Stimulated activated CD8-positive, alpha-beta memory T cell treated with anti-CD3 and anti-CD28 coated beads, Interleukin-12 subunit alpha, Interleukin-12 subunit beta, amount 100 ng/mL, for 4 hours (primary cell): Measurements from ENCODE around the gene AMIGO1.

Experiments
- DNase-seq: peaks from one replicate; pipeline ENCODE4 v3.0.0-alpha.2; 2020; ENCODE audit warnings: low read depth

AMIGO1 gene

GRCh38 chr1:109532365-109533136, 23.0 kb upstream of the AMIGO1 start:
- peak; percentile 77 for DNase-seq

GRCh38 chr1:109531826-109532364, 22.4 kb upstream of the AMIGO1 start:
- DNase-seq, result no peak

GRCh38 chr1:109531380-109531779, 21.9 kb upstream of the AMIGO1 start:
- DNase-seq, result no peak

DNA sequence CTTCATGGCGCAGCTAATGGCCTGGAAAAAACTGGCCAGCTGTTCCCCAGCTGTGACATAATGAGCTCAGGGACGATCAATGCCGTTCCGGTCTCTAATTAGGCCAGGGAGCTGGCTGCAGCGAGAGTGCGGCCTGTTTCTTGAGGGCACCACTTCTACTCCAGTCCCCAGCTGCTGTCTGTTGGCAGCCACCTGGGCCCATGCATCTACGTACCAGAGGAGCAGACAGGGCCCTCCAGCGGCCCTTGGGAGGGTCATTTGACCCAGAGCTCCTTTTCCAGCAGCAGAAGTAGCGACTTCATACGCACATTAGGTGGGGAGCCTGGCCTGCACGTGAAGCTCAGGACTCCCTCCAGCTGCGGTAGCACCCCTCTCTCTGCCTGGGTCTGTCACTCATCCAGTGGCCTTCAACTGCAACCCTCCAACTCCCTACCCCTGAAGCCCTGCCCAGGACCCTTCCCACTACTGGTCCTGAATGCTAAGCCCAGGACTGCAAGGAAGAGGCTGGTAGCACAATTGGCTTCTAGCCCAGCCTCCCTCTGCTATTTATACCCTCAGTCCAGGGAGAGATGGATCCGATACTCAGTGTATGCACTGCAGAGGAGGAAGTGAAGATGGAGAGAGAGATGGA, 21.0 kb upstream of the AMIGO1 start:
- DNase-seq, result no peak

- DNase-seq, result no peak
Measured at GRCh38 chr1:109529881-109530456, 20.4 kb upstream of the AMIGO1 start.

DNA sequence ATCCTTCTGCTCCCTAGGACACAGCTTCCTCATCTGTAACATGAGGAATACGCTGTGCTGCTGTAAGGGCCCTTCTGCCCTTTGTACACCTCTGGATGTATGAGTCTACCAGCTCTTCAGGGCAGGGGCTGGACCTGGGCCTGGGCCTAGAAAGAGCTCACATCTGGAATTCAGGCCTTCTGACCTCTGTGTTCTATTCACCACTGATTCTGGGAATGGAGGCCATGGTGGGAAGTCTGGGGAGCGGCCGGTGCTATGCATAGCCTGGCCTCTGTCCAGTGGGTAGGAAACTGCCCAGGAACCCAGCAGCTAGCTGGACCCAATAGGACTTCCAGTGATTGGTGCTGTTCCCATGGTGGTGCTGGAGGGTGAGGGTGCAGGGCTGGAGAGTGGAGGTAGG, 19.2 kb upstream of the AMIGO1 start:
- DNase-seq, result no peak

- no peak for DNase-seq
Measured at GRCh38 chr1:109527846-109528695, 18.5 kb upstream of the AMIGO1 start.

DNA sequence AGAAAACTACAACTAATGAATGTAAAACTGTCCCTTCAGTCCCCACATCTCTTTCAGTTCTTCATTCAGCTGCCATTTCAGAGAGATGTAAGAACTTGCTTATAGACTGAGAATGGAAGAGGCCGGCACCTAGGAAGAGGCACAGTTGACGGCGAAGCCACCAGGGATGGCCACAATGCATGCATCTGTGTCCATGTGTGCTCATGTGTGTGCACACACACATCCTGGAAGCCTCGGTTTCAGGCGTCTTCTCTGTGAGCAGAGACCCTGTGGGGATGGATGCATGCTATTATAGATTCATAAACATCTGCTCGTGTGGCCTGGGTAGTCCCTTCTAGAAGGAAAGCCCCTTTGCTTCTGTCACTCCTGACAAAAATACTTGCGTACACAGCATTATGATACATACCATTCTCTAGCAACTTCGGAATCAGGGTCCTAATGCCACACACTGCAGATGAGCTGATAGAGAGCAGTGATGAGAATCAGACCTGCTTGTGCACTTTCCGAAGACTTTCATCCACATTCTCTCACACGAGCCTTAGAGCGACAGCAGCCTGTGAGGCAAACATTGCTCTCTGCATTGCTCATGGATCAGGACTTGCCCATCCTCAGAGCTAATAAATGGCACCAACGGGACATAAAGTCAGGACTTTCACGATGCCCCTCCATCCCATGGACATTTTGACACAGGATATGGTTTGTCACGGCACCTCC, 17.7 kb upstream of the AMIGO1 start:
- DNase-seq, result no peak

DNA sequence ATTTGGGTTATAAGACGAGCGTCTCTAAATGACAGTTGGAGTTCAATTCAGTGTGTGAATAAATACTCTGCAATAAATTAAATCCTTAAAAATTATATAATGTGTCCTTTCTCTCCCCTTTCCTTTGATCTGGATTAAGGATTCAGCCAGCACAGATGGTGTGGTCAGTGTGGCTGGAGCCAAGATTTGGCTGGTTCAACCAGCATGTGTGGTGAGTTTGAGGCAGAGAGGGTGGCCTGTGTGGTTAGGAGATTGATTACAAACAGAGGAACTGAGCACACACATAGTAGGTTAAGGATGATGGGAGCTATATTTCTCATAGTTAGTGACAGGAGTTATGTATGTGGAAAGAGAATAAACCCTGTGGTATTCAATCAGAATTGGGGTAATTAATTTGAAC, 14.2 kb upstream of the AMIGO1 start:
- DNase-seq, result no peak

- DNase-seq, result no peak
Measured at GRCh38 chr1:109522026-109522425, 12.5 kb upstream of the AMIGO1 start.

DNA sequence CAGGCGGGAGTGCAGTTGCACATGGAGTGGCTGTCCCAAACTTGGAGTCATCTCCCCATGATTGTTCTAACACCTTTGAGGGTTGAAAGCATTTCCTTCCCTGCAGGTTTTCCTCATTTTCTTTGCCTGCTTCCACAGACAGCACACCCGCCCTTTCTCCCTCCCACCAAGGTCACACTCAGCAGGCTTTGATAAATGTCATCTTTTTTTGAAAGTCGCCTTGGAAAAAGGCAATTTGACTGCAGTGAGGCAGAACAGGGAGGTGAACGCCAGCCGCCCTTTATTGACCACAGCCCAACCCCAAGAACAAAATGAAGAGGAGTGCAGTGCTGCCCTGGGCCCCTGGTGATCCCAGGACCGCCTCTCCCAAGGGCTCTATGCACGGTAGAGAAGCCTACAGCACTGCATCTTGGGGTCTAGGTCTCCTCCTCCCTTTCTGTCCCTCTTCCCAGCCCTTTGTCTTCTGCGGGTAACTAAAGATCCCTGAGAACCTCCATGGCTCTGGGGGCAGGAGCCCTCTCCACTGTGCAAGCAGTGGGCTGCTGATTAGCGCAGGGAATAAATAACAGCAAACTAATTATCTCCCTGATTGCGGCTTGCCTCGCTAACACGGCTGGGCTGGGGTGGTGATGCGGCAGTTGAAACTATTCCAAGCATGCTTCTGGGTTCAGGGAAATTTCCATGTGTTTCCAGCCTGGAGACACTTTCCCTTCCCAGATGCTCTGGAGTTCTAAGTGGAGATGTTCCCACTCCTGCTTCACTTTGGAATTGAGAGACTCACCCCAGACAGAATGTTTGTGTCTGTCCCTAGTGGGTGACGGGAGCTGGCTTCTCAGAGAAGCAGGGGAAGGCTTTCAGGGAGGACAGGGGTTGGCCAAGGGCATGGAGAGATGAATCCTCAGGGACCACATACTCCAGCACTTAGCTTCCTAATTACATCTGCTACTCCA, 11.8 kb upstream of the AMIGO1 start:
- DNase-seq, result no peak

GRCh38 chr1:109517337-109517736, 7.8 kb upstream of the AMIGO1 start:
- DNase-seq, result no peak

DNA sequence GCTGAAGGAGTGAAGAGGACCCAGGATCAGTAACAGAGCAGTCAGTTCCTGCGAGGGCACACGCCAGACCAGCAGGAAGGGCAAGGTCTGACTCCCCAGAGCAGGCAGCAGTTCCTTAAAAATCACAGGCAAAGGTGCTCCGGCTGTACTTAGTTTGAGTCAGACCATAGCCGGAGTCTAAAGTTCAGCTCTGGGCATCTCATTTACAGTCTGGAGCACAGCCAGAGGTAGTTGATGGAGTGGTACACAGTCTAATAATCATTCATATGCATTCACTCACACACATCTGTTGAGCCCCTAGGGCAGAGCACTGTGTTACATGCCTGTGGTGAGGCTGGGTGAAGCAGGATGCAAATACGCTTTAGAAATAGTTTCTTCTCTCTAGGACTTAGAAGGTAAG, 7.3 kb upstream of the AMIGO1 start:
- DNase-seq, result no peak

DNA sequence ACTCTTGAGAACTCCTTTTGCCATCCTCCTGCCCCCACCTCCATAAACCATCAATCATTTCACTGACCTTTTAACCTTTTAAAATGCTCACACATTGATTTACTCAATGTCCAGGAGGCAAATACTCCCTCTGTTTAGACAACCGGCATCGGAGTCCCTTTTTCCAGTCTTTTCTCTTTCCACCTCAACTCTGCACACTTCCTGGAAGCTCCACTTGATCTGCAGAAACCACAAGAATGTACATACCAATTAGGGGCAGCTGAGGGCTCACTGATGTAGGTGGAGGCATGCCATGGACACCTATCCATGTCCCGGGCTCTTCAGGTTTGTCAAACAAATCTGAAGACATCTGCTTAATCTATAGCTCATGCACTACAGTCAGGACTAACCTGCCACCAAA, 5.3 kb upstream of the AMIGO1 start:
- DNase-seq, result no peak

DNA sequence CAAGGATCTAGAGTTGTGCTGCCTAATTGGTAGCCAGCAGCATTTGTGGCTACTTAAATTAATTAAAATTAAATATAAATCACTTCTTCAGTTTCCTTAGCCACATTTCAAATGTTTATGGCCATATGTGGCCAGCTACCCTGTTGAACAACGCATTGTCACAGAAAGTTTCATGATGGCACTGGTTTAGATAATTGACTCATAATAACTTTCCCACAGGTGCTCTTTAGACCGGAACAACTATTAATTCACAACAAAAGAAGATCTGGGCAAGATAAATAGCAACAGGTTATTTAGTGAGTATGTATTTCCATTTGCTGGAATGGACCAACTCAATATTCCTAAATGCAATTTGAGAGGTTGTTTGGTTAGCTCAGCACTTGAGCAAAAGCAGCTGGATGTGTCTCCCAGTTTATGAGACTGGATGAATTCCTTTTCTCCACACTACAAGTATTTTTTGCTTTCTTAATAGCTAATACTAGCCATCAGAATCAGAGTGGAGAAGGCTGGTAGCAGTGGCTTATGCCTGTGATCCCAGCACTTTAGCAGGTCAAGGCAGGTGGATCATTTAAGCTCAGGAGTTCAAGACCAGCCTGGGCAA, 3.7 kb upstream of the AMIGO1 start:
- no peak for DNase-seq

- DNase-seq, result no peak
Measured at GRCh38 chr1:109508873-109509175, 703 bp downstream of the AMIGO1 start.

DNA sequence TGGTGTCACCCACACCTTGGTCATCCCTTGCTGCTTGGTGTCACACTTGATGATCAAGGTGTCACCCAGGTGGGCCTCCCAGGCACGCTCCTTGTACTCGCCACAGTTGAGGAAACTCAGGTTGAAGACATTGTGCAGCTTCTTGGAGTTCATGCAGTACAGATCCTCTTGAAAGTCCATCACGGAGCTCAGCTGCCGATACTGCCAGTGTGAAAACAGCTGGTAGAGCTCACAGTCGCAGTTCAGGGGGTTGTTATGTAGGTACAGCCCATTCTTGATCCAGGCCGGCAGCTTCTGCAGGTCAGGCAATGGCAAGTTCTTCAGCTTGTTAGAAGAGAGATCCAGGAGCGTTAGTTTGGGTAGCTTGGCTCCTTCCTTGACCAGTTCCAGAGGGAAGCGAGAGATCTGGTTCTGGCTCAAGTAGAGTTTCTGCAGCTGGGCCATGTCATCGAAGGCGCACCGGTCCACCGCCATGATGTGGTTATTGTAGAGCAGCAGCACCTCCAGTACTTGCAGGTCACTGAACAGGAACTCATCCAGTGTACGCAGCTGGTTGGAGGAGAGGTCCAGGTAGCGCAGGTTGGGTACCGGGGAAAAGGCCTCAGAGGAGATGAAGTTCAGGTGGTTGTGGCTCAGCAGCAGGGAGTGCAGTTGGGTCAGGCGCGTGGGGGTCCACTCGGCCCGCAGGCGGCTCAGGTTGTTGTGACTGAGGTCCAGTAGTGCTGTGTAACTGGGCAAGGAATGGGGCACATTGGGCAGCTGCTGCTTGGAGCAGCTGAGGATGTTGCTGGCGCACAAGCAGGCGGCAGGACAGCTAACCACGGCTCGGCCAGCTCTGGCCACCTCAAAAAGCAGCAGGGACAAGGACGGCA, 1.3 kb downstream of the AMIGO1 start:
- no peak for DNase-seq

- no peak for DNase-seq
Measured at GRCh38 chr1:109504974-109505373, 4.6 kb downstream of the AMIGO1 start.

- DNase-seq, result no peak
Measured at GRCh38 chr1:109503935-109504334, 5.6 kb downstream of the AMIGO1 start.
